ENCODE data around the gene ATP5MG.
A peak's percentile ranks its signal among the peaks of the same experiment; 100 is the strongest.

Gene ATP5MG, protein sequence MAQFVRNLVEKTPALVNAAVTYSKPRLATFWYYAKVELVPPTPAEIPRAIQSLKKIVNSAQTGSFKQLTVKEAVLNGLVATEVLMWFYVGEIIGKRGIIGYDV

DNA sequence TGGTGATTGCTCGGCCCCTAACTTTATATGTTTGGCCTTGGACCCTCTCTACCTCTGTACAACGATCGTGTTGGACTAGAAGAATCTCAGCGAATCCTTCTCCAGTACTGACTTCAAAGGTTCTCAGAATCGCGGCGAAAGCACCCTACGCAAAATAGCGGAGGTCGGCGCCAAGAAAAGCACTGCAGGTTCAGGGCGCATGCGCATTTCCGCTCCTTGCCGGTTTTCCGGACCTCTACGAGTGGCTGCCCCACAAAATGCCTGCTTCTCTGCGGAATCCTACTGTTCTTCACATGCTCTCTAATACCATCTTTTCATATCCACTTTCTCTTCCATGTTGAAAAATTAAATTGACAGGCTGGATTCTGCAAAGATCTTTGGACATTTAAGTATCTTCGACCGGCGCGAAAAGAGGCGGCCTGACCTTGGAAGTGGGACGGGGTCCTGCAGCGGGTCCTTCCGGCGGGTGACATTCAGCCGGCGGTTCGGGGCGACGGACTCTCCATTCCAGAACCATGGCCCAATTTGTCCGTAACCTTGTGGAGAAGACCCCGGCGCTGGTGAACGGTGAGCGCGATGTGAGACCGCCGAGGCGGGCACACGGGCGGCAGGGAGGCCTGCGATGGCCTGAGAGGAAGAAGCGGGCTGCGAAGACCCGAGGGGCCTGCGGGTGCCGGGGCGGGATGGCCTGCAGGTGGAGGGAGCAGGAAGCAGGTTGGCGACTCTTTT, at the start of gene ATP5MG:
Gene ATP5MG (plus strand): TSS at position 456 of the 729 bp plus-strand sequence. CDS start 60 bp downstream, at position 516.
- peak within 1 kb of the TSS; percentile 99 for H3K27ac Mint-ChIP-seq
- H3K36me3 Mint-ChIP-seq: peaks cover 48% of the 10 kb centered on the region
- no peaks in the 10 kb centered on the region for H3K27me3 Mint-ChIP-seq
- H3K4me3 Mint-ChIP-seq: peak within 1 kb of the TSS; percentile 99
- no peaks in the 10 kb centered on the region for H3K9me3 Mint-ChIP-seq
- CTCF ChIA-PET: interaction anchor here (1.3 kb wide), 2 partner anchors 85 to 203 kb away, joined by 3 to 5 read pairs; no protein-coding TSS in a partner anchor
- peaks cover 76% of the 10 kb centered on the region for H3K4me1 Mint-ChIP-seq
- DNase-seq: peak; percentile 96

DNA sequence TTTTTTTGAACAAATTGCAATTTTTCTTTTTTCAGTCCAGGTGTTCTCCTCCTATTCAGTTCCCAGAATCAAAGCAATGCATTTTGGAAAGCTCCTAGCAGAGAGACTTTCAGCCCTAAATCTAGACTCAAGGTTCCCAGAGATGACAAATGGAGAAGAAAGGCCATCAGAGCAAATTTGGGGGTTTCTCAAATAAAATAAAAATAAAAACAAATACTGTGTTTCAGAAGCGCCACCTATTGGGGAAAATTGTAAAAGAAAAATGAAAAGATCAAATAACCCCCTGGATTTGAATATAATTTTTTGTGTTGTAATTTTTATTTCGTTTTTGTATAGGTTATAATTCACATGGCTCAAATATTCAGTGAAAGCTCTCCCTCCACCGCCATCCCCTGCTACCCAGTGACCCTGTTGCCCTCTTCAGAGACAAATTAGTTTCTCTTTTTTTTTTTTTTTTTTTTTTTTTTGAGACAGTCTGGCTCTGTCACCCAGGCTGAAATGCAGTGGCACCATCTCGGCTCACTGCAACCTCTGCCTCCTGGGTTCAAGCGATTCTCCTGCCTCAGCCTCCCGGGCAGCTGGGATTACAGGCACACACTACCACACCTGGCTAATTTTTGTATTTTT, 48.2 kb upstream of the ATP5MG start:
- Mint-ChIP-seq H3K27me3 (no peaks in the 10 kb centered on the region), H3K36me3 (peaks cover 54% of the 10 kb centered on the region), H3K4me1 (peaks cover 31% of the 10 kb centered on the region), H3K9me3 (no peaks in the 10 kb centered on the region), H3K4me3 (no peak overlapping the region), H3K27ac (peak overlapping the region; percentile 80)
- DNase-seq: no peak
- CTCF ChIA-PET: interaction anchor here (1.0 to 8.9 kb wide), 16 partner anchors 8 to 182 kb away, joined by 3 to 89 read pairs (median 4); partner anchors contain the start of genes CD3D and CD3E

DNA sequence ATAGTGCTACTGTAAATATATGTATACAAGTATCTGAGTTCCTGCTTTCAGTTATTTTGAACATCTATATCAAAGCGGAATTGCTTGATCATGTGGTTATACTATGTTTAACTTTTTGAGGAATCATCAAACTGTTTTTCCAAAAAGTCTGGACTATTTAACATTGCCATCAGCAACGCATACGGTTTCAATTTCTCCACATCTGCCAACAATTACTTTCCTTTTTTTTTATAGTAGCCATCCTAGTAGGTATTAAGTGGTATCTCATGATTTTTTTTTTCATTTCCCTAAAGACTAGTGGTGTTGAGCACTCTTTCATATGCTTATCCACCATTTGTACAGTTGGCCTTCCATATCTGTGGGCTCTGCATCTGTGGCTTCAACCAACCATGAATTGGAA, 43.3 kb upstream of the ATP5MG start:
- Mint-ChIP-seq H3K27ac (no peak overlapping the region), H3K4me1 (peaks cover 51% of the 10 kb centered on the region), H3K9me3 (no peaks in the 10 kb centered on the region), H3K36me3 (peaks cover 27% of the 10 kb centered on the region), H3K27me3 (peaks cover 7% of the 10 kb centered on the region), H3K4me3 (no peak overlapping the region)
- CTCF ChIA-PET: no interaction called here
- no peak for DNase-seq

DNA sequence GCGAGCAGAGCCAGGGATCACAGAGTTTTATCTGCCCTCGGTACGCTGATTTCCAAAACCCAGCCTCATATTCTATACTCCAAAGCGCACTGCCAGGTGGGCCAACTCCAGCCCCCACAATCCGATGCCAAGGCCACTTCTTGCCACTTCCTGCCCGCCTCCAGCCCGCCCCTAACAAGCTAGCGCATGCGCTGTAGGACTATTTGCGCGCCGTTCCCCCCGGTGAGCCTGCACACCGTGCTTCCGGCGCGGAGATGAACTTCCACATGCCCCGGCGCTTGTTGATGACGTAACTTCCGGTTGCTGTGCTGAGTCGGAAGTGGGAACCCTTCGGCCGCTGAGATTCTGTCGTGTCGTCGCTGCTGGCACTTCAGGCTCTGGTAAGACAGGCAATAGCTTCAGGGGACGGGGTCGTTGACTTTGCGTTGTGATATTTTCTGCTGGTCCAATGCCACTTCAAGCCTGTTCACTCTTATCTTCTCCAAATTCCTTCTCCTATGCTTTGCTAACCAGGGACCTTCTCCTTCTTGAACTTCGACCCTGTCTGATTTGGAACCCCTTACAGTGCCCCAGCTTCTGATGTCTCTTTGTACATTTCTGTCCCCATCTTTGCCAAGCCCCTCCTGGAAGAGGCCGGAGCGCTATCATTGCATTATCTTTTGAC, 42.0 kb upstream of the ATP5MG start, which contains the start of gene UBE4A:
Gene UBE4A (plus strand): TSS at position 306 of the 664 bp plus-strand sequence. CDS start 5,481 bp downstream, outside the sequence.
- Mint-ChIP-seq H3K36me3 (peaks cover 23% of the 10 kb centered on the region), H3K4me3 (peak within 1 kb of the TSS; percentile 98), H3K27me3 (peaks cover 7% of the 10 kb centered on the region), H3K4me1 (peaks cover 46% of the 10 kb centered on the region), H3K27ac (peak within 1 kb of the TSS; percentile 93), H3K9me3 (no peaks in the 10 kb centered on the region)
- CTCF ChIA-PET: interaction anchor here (1.1 to 6.9 kb wide), 3 partner anchors 9 to 129 kb away, joined by 3 to 36 read pairs (median 6); no protein-coding TSS in a partner anchor
- peak; percentile 99 for DNase-seq

DNA sequence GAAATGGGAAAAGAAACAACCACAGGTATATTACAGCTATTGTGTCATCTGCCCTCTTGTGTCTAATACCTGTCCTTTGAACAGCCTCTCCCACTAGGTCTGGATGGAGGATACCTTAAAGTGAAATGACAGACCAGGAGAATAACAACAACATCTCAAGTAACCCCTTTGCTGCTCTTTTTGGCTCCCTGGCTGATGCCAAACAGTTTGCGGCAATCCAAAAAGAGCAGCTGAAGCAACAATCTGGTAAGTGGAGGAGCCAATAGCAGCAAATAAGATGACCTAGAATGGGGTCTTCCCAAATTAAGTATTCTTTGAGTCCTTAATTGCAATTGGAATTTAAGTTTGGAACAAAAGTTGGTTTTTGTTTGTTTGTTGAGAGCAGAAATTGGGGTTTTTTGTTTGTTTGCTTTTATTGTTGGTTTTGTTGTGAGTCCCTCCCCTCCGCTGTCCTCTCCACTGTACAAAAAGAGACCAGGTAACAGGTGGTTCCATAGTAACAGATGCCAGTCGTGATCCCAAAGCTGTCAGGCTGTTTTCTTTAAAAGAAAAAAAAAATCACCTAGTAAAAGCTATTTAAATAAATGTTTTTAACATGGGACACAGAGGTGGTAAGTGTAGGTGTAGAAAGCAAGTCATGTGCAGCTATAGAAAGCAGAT, 36.3 kb upstream of the ATP5MG start:
- Mint-ChIP-seq H3K4me3 (no peak overlapping the region), H3K27me3 (no peaks in the 10 kb centered on the region), H3K27ac (no peak overlapping the region), H3K9me3 (no peaks in the 10 kb centered on the region), H3K36me3 (peaks cover 42% of the 10 kb centered on the region), H3K4me1 (peaks cover 32% of the 10 kb centered on the region)
- CTCF ChIA-PET: interaction anchor here (0.9 to 6.9 kb wide), 5 partner anchors 14 to 124 kb away, joined by 3 to 36 read pairs (median 5); no protein-coding TSS in a partner anchor
- no peak for DNase-seq

DNA sequence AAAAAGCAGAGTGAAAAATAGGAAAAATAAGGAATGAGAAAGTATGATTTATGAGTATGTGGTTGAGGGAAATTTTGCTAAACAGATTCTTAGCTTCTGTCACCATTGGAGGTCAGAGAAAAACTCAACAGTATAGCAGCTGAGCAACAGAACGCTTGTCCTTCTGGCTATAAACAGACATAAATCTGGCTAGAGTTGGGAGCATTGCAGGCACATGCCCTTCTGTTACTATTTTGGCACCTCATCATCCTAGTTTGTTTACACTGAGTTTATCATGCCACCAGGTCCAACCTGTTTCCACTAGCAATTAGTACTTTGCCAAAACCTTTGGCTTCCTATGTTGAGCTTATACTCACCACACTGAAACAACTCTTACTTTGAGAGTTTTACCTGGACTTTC, 35.1 kb upstream of the ATP5MG start:
- CTCF ChIA-PET: interaction anchor here (0.6 to 6.9 kb wide), 3 partner anchors 13 to 135 kb away, joined by 3 to 36 read pairs (median 3); no protein-coding TSS in a partner anchor
- Mint-ChIP-seq H3K27me3 (no peaks in the 10 kb centered on the region), H3K9me3 (no peaks in the 10 kb centered on the region), H3K36me3 (peaks cover 51% of the 10 kb centered on the region), H3K4me1 (peaks cover 21% of the 10 kb centered on the region), H3K27ac (no peak overlapping the region), H3K4me3 (no peak overlapping the region)
- DNase-seq: no peak

DNA sequence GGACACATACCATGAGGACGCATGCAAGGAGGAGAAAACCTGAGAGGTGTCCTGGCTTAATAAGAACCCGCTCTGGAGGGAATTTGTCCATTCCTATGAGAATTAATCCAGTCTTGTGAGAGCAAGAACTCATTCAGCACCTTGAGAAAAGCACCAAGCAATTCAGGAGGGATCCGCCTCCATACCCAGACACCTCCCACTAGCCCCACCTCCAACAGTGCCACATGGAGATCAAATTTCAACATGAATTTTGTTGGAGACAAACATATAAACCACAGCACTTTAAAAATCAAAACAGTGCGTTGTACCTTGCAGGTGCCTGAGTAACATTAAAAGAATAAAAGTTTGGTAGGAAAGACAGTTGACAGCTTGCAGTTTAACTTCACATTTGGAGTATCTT, 30.6 kb upstream of the ATP5MG start:
- H3K9me3 Mint-ChIP-seq: no peaks in the 10 kb centered on the region
- no peak overlapping the region for H3K4me3 Mint-ChIP-seq
- H3K36me3 Mint-ChIP-seq: peaks cover 72% of the 10 kb centered on the region
- DNase-seq: no peak
- peaks cover under 1% of the 10 kb centered on the region for H3K4me1 Mint-ChIP-seq
- no peak overlapping the region for H3K27ac Mint-ChIP-seq
- CTCF ChIA-PET: no interaction called here
- no peaks in the 10 kb centered on the region for H3K27me3 Mint-ChIP-seq

DNA sequence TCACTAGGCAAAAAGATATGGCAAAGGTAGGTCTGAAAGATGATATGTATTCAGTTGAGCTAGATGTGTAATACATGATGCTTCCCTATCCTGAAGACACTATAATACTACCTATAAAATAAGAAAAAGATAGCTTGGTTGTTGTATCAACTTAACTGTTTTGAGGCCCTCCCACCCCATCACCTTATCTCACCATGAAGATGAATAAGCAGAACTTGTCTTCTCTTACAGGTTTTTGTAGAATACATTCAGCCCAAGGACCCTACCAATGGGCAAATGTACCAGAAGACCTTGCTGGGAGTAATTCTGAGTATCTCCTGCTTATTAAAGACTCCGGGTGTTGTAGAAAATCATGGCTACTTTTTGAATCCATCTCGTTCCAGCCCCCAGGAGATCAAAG, 28.1 kb upstream of the ATP5MG start:
- peaks cover 6% of the 10 kb centered on the region for H3K4me1 Mint-ChIP-seq
- H3K9me3 Mint-ChIP-seq: no peaks in the 10 kb centered on the region
- CTCF ChIA-PET: interaction anchor here (0.6 to 1.3 kb wide), 3 partner anchors 11 to 168 kb away, joined by 3 to 4 read pairs (median 4); no protein-coding TSS in a partner anchor
- H3K27ac Mint-ChIP-seq: no peak overlapping the region
- no peaks in the 10 kb centered on the region for H3K27me3 Mint-ChIP-seq
- H3K36me3 Mint-ChIP-seq: peaks cover 70% of the 10 kb centered on the region
- H3K4me3 Mint-ChIP-seq: no peak overlapping the region
- no peak for DNase-seq

DNA sequence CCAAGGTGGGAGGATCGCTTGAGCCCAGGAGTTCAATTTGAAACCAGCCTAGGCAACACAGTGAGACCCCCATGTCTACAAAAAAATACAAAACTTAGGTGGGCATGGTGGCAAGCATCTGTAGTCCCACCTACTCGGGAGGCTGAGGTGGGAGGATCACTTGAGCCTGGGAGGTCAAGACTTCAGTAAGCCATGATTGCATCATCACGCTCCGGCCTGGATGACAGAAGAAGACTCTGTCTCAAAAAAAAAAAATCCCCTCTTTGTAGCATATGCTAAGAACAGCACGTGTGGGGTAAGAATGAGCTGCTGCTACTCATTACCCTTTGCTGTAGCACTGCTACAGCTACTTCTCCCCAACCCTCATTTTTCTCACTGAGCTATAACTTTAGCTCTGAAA, 27.5 kb upstream of the ATP5MG start:
- Mint-ChIP-seq H3K9me3 (no peaks in the 10 kb centered on the region), H3K27ac (no peak overlapping the region), H3K27me3 (no peaks in the 10 kb centered on the region), H3K36me3 (peaks cover 66% of the 10 kb centered on the region), H3K4me3 (no peak overlapping the region), H3K4me1 (peaks cover 6% of the 10 kb centered on the region)
- DNase-seq: no peak
- CTCF ChIA-PET: interaction anchor here (1.0 to 1.6 kb wide), 3 partner anchors 13 to 117 kb away, joined by 3 to 5 read pairs (median 4); no protein-coding TSS in a partner anchor

DNA sequence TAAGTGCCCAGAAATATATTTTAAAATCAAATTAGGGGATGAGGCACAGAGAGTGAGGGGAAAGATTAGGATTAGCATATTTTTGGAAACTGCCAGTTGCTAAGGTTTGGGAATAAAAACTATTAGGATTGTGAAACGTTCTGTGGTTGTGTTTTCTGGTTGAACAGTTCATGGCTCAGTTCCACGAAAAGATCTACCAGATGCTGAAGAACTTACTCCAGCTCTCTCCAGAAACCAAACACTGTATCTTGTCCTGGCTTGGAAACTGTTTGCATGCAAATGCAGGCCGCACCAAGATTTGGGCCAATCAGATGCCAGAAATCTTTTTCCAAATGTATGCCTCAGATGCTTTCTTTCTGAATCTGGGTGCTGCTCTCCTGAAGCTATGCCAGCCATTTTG, 26.7 kb upstream of the ATP5MG start:
- Mint-ChIP-seq H3K27ac (no peak overlapping the region), H3K4me1 (peaks cover 6% of the 10 kb centered on the region), H3K9me3 (no peaks in the 10 kb centered on the region), H3K36me3 (peaks cover 65% of the 10 kb centered on the region), H3K4me3 (no peak overlapping the region), H3K27me3 (no peaks in the 10 kb centered on the region)
- no peak for DNase-seq
- CTCF ChIA-PET: interaction anchor here (1.2 to 1.6 kb wide), 3 partner anchors 12 to 116 kb away, joined by 3 to 6 read pairs (median 5); no protein-coding TSS in a partner anchor

DNA sequence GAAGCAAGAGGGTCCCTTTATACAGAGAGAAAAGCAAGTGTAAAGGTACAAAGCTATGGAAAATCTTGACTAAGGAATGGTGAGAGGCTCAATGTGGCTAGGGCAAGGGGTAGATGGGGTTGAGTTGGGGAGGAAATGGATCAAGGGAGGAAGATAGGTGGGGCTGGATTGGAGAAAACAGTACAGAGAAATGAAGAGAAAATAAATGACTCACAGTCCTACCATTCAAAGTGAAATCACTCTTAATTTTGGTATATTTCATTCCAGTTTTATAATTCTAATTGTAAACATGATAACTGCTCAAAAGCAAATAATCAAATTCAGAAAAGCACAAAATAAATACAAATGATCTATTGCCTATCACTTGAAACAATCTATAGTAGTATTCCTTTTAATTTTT, 25.4 kb upstream of the ATP5MG start:
- CTCF ChIA-PET: interaction anchor here (0.6 to 1.3 kb wide), 4 partner anchors 13 to 177 kb away, joined by 3 to 6 read pairs (median 3); no protein-coding TSS in a partner anchor
- no peak for DNase-seq
- Mint-ChIP-seq H3K4me3 (no peak overlapping the region), H3K27ac (no peak overlapping the region), H3K9me3 (no peaks in the 10 kb centered on the region), H3K4me1 (peaks cover 6% of the 10 kb centered on the region), H3K27me3 (no peaks in the 10 kb centered on the region), H3K36me3 (peaks cover 61% of the 10 kb centered on the region)

DNA sequence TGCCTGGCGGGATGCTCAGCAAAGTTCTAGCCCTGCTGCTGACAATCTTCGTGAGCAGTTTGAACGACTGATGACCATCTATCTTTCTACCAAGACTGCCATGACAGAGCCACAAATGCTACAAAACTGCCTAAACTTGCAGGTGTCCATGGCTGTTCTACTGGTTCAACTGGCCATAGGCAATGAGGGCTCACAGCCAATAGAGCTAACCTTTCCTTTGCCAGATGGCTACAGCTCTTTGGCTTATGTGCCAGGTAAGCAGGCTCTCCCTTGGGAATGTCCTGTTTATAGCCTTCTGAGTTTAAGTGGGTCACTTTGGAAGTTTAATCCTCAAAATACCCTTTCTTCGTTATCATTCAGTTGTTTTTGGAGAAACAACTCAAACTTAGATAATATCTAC, 21.9 kb upstream of the ATP5MG start:
- Mint-ChIP-seq H3K36me3 (peaks cover 57% of the 10 kb centered on the region), H3K4me3 (no peak overlapping the region), H3K27ac (no peak overlapping the region), H3K9me3 (no peaks in the 10 kb centered on the region), H3K4me1 (peaks cover 6% of the 10 kb centered on the region), H3K27me3 (no peaks in the 10 kb centered on the region)
- CTCF ChIA-PET: interaction anchor here (1.5 kb wide), 1 partner anchor 14 kb away, joined by 6 read pairs; no protein-coding TSS in a partner anchor
- DNase-seq: no peak

DNA sequence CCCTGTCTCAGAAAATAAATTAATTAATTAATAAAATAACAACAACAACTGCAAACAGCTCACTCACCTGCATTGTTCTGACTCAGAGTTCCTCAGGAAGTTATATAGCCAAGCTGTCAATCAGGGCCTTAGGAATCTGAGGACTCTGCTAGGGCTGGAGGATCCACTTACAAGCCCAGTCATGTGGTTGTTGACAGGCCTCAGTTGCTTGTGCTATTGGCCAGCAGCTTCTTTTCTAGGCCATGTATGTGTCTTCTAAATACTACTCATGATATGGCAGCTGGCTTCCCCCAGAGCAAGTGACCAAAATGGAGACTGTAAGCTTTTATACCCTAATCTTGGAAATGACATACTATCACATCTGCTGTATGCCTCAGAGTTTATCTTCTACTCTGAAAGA, 20.8 kb upstream of the ATP5MG start:
- Mint-ChIP-seq H3K36me3 (peaks cover 61% of the 10 kb centered on the region), H3K4me1 (peaks cover 6% of the 10 kb centered on the region), H3K27me3 (no peaks in the 10 kb centered on the region), H3K9me3 (no peaks in the 10 kb centered on the region), H3K27ac (no peak overlapping the region), H3K4me3 (no peak overlapping the region)
- no peak for DNase-seq
- CTCF ChIA-PET: no interaction called here

Data from activated naive CD4-positive, alpha-beta T cell treated with anti-CD3 and anti-CD28 coated beads, Interleukin-2, amount 10 ng/mL, durations not matched to agents 7 days and 5 days (primary cell).